A549 (cell line): ENCODE data around the gene NRXN3. TPM values are rescaled to one million over a fixed set of nuclear protein-coding genes. Genes with fewer than 3 reads are reported as not detected.

Experiments
- ATAC-seq, 2 experiments: fragments of 200-7000 bp in 1 of 2; fragments of >200 bp in 1 of 2; cut with Nextera tagmentation in 1 of 2; cut with Tn5 transposase in 1 of 2; 3 replicates each; pipeline versions ENCODE4 v1.8.0 to v1.9.1; 2018 to 2020; ENCODE audit warnings: mild to moderate bottlenecking in 1 of 2, moderate library complexity in 1 of 2
- CTCF ChIA-PET: fragments of 300-600 bp; sonication (Branson Sonifier 250); formaldehyde crosslinking; extraction: SDS; loops from one replicate; lab custom pipeline; 2021; ENCODE audit warnings: antibody characterized with exemption, inconsistent platforms; lab: Yijun Ruan, JAX
- POLR2A ChIA-PET: fragments of 350-600 bp; formaldehyde crosslinking; extraction: SDS; loops from one replicate; lab custom pipeline; 2021; ENCODE audit warnings: antibody characterized with exemption, inconsistent platforms; lab: Yijun Ruan, JAX
- DNase-seq, 2 experiments: peaks; one replicate each; pipeline versions ENCODE4 v3.0.0 to v3.0.0-alpha.2; 2011 to 2016; ENCODE audit warnings: low read depth in 1 of 2, low spot score in 1 of 2
- FAIRE-seq: peaks from 2 replicates; lab custom pipeline; 2011; peaks lifted over from hg19 to GRCh38; lab: Jason Lieb, UNC
- H3K27ac ChIP-seq, 2 experiments: fragments of >200 bp; sonication (Bioruptor Twin); formaldehyde crosslinking; 3 replicates each; pipeline ENCODE4 v1.5.1; 2016 to 2017
- H3K4me1 ChIP-seq: fragments of >200 bp; sonication (Bioruptor Twin); formaldehyde crosslinking; 3 replicates; pipeline ENCODE4 v1.6.1; 2016
- H3K4me2 ChIP-seq: fragments of >200 bp; sonication (Bioruptor Twin); formaldehyde crosslinking; 3 replicates; pipeline ENCODE4 v1.6.1; 2016
- H3K4me3 ChIP-seq: fragments of >200 bp; sonication (Bioruptor Twin); formaldehyde crosslinking; 3 replicates; pipeline ENCODE4 v1.5.1; 2016
- H3K9me3 ChIP-seq: fragments of >200 bp; sonication (Bioruptor Twin); formaldehyde crosslinking; 3 replicates; pipeline ENCODE4 v1.6.1; 2016
- CBX8 ChIP-seq: fragments of 200-600 bp; sonication (generic); IDR thresholded peaks from 2 replicates; pipeline ENCODE4 v1.6.1; 2016
- CEBPB ChIP-seq, 2 experiments: fragments of >200 bp in 1 of 2; sonication (Bioruptor Twin) in 1 of 2; formaldehyde crosslinking in 1 of 2; IDR thresholded peaks; 2 replicates each; pipeline ENCODE4 v1.6.1; 2012 to 2016
- CHD4 ChIP-seq: fragments of 200-600 bp; sonication (generic); IDR thresholded peaks from 2 replicates; pipeline ENCODE4 v1.6.1; 2016; ENCODE audit warnings: antibody characterized with exemption, mild to moderate bottlenecking, borderline replicate concordance
- EP300 ChIP-seq, 2 experiments: fragments of >200 bp; sonication (Bioruptor Twin); formaldehyde crosslinking; IDR thresholded peaks; 2 replicates in 1 of 2; 3 replicates in 1 of 2; pipeline ENCODE4 v1.6.1; 2016 to 2017
- FOSL2 ChIP-seq, 2 experiments: fragments of 450-650 bp in 1 of 2; fragments of >200 bp in 1 of 2; sonication (Bioruptor Twin) in 1 of 2; formaldehyde crosslinking; IDR thresholded peaks; 2 replicates each; pipeline versions ENCODE4 v1.5.0 to v1.6.1; 2016 to 2020; ENCODE audit warnings: mild to moderate bottlenecking in 1 of 2, moderate library complexity in 1 of 2
- GATA3 ChIP-seq: IDR thresholded peaks from 2 replicates; pipeline ENCODE4 v1.6.1; 2012; ENCODE audit warnings: borderline replicate concordance
- HOXB13 ChIP-seq: fragments of 250-450 bp; sonication (Bioruptor Pico); IDR thresholded peaks from 2 replicates; pipeline ENCODE4 v1.5.0; 2020; ENCODE audit warnings: low read depth, mild to moderate bottlenecking, moderate library complexity
- JUNB ChIP-seq: fragments of >200 bp; sonication (Bioruptor Twin); formaldehyde crosslinking; IDR thresholded peaks from 2 replicates; pipeline ENCODE4 v1.6.1; 2016
- MAFK ChIP-seq: fragments of 450-650 bp; IDR thresholded peaks from 2 replicates; pipeline ENCODE4 v1.6.1; 2014; ENCODE audit not compliant: partially characterized antibody
- POLR2A ChIP-seq: IDR thresholded peaks from 2 replicates; pipeline ENCODE4 v1.6.1; 2012; ENCODE audit warnings: mild to moderate bottlenecking, low read length
- POLR2AphosphoS2 ChIP-seq: conservative IDR thresholded peaks from 2 replicates; pipeline ENCODE4 v1.6.1; 2012; ENCODE audit warnings: low read length, improper control_type of control experiment, inconsistent platforms
- RAD21 ChIP-seq, 2 experiments: fragments of >200 bp in 1 of 2; sonication (Bioruptor Twin) in 1 of 2; formaldehyde crosslinking in 1 of 2; IDR thresholded peaks in 1 of 2; conservative IDR thresholded peaks in 1 of 2; 2 replicates in 1 of 2; 3 replicates in 1 of 2; pipeline ENCODE4 v1.6.1; 2012 to 2018; ENCODE audit warnings: inconsistent platforms in 1 of 2
- RARB ChIP-seq: fragments of 250-450 bp; sonication (Bioruptor Pico); IDR thresholded peaks from 2 replicates; pipeline ENCODE4 v1.8.0; 2021; ENCODE audit warnings: mild to moderate bottlenecking, moderate library complexity
- SMC3 ChIP-seq: fragments of >200 bp; sonication (Bioruptor Twin); formaldehyde crosslinking; IDR thresholded peaks from 3 replicates; pipeline ENCODE4 v1.6.1; 2018; ENCODE audit warnings: inconsistent platforms
- TFCP2L1 ChIP-seq: fragments of 250-450 bp; sonication (Bioruptor Pico); IDR thresholded peaks from 2 replicates; pipeline ENCODE4 v1.5.0; 2021; ENCODE audit warnings: mild to moderate bottlenecking
- WGBS: methylation state at CpG from one replicate; pipeline ENCODE4 v1.1.6; 2017; ENCODE audit errors: missing lambda C conversion rate; 5-methylcytosine and 5-hydroxymethylcytosine counted together
- polyA plus RNA-seq, 4 experiments: library from polyadenylated mRNA; depleted of rRNA in 3 of 4; stranded (reverse); fragments of >200 nt; fragmentation: RNase III in 1 of 4; extraction: RNeasy Plus Mini Kit Qiagen cat#74134 plus additional on column Dnase treatment in 1 of 4; gene quantifications; 2 replicates in 3 of 4; 3 replicates in 1 of 4; pipeline ENCODE4 v1.2.3, GENCODE V29; 2011 to 2017
- TF ChIP-seq, protein P1 (sequence below): fragments of >200 bp; sonication (Bioruptor Twin); formaldehyde crosslinking; IDR thresholded peaks from 3 replicates; pipeline ENCODE4 v1.6.1; 2016
- TF ChIP-seq, protein P2 (sequence below): IDR thresholded peaks from 2 replicates; pipeline ENCODE4 v1.6.1; 2012
- TF ChIP-seq, protein P3 (sequence below): fragments of >200 bp; sonication (Bioruptor Twin); formaldehyde crosslinking; IDR thresholded peaks from 3 replicates; pipeline ENCODE4 v1.5.1; 2016
- TF ChIP-seq, protein P4 (sequence below): fragments of 250-450 bp; sonication (Bioruptor Pico); IDR thresholded peaks from 2 replicates; pipeline ENCODE4 v1.5.0; 2020; ENCODE audit warnings: low read depth, mild to moderate bottlenecking, moderate library complexity
- TF ChIP-seq, protein P5 (sequence below): fragments of 150-350 bp; IDR thresholded peaks from 2 replicates; pipeline ENCODE4 v1.6.1; 2014; ENCODE audit warnings: low read depth, mild to moderate bottlenecking, low read length
- TF ChIP-seq, protein P6 (sequence below): IDR thresholded peaks from 2 replicates; pipeline ENCODE4 v1.6.1; 2012

Gene NRXN3
- polyA plus RNA-seq, 2 of the 4 experiments (the other 2 are of a cell fraction) = 0.62 to 2.3 TPM

DNA sequence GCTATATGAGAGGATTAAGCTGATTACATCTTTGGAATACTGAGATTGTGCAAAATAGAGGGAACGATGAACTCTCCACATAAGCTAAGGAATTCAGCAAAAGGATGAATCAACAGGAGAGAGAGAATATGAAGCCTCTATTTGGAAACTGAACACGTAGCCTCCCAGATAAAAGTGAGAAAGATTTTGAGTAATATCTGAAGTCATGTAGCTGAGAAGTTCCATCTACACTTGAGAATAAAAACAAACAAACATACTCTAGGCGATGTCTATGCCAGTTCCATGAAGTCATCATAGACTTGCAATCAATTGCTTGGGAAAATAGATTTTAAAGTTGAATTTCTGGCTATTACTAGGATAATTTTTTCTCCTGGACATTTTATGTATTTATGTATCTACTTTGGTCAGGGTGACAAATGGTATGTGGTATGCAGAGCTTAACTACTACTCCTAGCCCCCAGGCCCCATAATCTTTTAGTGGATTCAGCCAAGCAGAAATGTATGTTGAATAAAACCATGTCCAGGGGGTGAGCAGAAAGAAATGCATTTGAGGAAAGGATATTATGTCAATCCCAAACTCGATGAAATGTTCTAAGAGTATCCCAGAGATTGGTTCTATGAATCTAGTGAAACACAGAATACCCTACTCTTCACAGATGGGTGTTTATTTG, 1413.7 kb downstream of the NRXN3 start:
- ChIA-PET POLR2A (interaction anchor here (0.5 kb wide), 1 partner anchor 25 kb away, joined by 3 read pairs; no protein-coding TSS in a partner anchor), CTCF (interaction anchor here (0.5 kb wide), 1 partner anchor 411 kb away, joined by 4 read pairs; no protein-coding TSS in a partner anchor)
- H3K4me1 ChIP-seq = peaks cover 56% of the 10 kb centered on the region
- peak overlapping the region; percentile 56 for H3K4me2 ChIP-seq
- ATAC-seq (peak; percentile 40 to 49; a peak in 4 of 6 replicates), DNase-seq (peak in 1 of 2 experiments; percentile 21), FAIRE-seq (no peak)
- peak; percentile 52; the same call in 1 of the 2 replicates for TF ChIP-seq JUNB
- TF ChIP-seq, protein P1, sequence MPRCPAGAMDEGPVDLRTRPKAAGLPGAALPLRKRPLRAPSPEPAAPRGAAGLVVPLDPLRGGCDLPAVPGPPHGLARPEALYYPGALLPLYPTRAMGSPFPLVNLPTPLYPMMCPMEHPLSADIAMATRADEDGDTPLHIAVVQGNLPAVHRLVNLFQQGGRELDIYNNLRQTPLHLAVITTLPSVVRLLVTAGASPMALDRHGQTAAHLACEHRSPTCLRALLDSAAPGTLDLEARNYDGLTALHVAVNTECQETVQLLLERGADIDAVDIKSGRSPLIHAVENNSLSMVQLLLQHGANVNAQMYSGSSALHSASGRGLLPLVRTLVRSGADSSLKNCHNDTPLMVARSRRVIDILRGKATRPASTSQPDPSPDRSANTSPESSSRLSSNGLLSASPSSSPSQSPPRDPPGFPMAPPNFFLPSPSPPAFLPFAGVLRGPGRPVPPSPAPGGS = 0 out of 3 replicates have a peak, but pooled peaks have one; percentile 42
- TF ChIP-seq POLR2AphosphoS2 = no peak
- TF ChIP-seq FOSL2 (IDR thresholded peaks at IDR 0.05) = no peak
- peak; percentile 48; the same call in 1 of the 2 replicates for TF ChIP-seq FOSL2 (CRISPR knock-in tag; IDR thresholded peaks at IDR 0.05)
- no peak for TF ChIP-seq TFCP2L1 (CRISPR knock-in tag)
- peak in 1 of 2 experiments; percentile 23; a peak in 1 of 4 replicates for TF ChIP-seq CEBPB (IDR thresholded peaks at IDR 0.05)
- WGBS = 9% methylated on average over 4 of the region's 4 CpGs
- no peaks in the 10 kb centered on the region for H3K9me3 ChIP-seq
- peak overlapping the region; percentile 69 to 83 for H3K27ac ChIP-seq
- H3K4me3 ChIP-seq = no peak overlapping the region

DNA sequence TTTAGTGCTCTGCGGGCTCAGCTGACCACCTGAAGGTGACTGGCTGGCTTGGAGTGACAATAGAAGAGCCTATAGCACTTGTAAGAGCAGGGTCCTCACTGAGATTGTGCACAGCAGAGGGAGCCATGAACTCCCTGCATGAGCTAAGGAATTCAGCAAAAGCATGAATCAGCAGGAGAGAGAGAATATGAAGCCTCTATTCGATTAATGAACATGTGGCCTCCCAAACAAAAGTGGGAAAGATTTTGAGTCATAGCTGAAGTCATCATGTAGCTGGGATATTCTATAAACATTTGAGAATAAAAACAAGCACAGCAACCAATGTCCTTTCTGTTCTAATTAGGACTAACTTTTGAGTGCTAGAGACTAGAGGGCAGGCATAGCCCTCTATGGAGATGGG, 1414.5 kb downstream of the NRXN3 start:
- H3K9me3 ChIP-seq = peaks cover under 1% of the 10 kb centered on the region; the same call in 2 of the 3 replicates
- ATAC-seq (peak; percentile 60 to 77), DNase-seq (peak in 1 of 2 experiments; percentile 61)
- POLR2A ChIA-PET = no interaction called here
- peak overlapping the region; percentile 69 to 83 for H3K27ac ChIP-seq
- no peak overlapping the region for H3K4me3 ChIP-seq
- 19% methylated on average over 2 of the region's 2 CpGs for WGBS
- TF ChIP-seq RARB (CRISPR knock-in tag) (no peak), SMC3 (0 out of 3 replicates have a peak, but pooled peaks have one; percentile 17), POLR2A (no peak), MAFK (peak; percentile 19), FOSL2 (IDR thresholded peaks at IDR 0.05) (peak; percentile 46; the same call in 1 of the 2 replicates), FOSL2 (CRISPR knock-in tag; IDR thresholded peaks at IDR 0.05) (peak; percentile 67), RAD21 (conservative IDR thresholded peaks at IDR 0.05 in 1 of 2, IDR thresholded peaks at IDR 0.05 in 1 of 2) (peak; percentile 38 to 41; a peak in 4 of 5 replicates)
- TF ChIP-seq, protein P2, sequence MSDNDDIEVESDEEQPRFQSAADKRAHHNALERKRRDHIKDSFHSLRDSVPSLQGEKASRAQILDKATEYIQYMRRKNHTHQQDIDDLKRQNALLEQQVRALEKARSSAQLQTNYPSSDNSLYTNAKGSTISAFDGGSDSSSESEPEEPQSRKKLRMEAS = peak; percentile 66
- TF ChIP-seq, protein P3, sequence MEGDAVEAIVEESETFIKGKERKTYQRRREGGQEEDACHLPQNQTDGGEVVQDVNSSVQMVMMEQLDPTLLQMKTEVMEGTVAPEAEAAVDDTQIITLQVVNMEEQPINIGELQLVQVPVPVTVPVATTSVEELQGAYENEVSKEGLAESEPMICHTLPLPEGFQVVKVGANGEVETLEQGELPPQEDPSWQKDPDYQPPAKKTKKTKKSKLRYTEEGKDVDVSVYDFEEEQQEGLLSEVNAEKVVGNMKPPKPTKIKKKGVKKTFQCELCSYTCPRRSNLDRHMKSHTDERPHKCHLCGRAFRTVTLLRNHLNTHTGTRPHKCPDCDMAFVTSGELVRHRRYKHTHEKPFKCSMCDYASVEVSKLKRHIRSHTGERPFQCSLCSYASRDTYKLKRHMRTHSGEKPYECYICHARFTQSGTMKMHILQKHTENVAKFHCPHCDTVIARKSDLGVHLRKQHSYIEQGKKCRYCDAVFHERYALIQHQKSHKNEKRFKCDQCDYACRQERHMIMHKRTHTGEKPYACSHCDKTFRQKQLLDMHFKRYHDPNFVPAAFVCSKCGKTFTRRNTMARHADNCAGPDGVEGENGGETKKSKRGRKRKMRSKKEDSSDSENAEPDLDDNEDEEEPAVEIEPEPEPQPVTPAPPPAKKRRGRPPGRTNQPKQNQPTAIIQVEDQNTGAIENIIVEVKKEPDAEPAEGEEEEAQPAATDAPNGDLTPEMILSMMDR = peak; percentile 25; the same call in 2 of the 3 replicates
- TF ChIP-seq, all 56 proteins: peak for 6
- no peak for FAIRE-seq
- Histone ChIP-seq H3K4me1 (peaks cover 56% of the 10 kb centered on the region), H3K4me2 (peak overlapping the region; percentile 56)
- CTCF ChIA-PET = no interaction called here

DNA sequence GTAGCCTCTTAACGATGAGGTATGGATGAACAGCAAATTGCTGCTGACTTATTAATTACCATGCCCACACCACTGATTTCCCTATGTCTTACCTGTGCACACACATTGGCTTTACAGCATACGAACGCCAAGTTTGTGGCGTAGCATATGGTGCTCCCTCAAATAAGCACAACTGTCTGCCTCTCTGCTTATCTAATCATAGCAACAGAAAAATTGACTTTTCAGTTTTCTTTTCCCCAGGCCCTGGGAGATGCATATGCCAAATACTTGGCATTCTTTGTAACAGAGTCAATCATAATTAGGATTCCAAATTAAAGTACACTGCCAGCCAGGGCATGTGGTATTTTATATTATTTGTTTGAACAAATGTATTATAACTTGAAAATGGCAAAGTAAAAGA, 1415.7 kb downstream of the NRXN3 start:
- CTCF ChIA-PET = no interaction called here
- FAIRE-seq = no peak
- peak overlapping the region; percentile 69 to 83 for H3K27ac ChIP-seq
- 48% methylated on average over 4 of the region's 4 CpGs for WGBS
- H3K4me1 ChIP-seq = peaks cover 56% of the 10 kb centered on the region
- peak in 1 of 2 experiments; percentile 53; a peak in 4 of 6 replicates for ATAC-seq
- DNase-seq = peak in 1 of 2 experiments; percentile 24
- no peak overlapping the region for H3K4me3 ChIP-seq
- POLR2A ChIA-PET = no interaction called here
- H3K9me3 ChIP-seq = peaks cover 7% of the 10 kb centered on the region; the same call in 2 of the 3 replicates
- H3K4me2 ChIP-seq = peak overlapping the region; percentile 55
- TF ChIP-seq, protein P4, sequence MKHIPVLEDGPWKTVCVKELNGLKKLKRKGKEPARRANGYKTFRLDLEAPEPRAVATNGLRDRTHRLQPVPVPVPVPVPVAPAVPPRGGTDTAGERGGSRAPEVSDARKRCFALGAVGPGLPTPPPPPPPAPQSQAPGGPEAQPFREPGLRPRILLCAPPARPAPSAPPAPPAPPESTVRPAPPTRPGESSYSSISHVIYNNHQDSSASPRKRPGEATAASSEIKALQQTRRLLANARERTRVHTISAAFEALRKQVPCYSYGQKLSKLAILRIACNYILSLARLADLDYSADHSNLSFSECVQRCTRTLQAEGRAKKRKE (CRISPR knock-in tag) = no peak
- TF ChIP-seq CBX8 (no peak), CHD4 (no peak), HOXB13 (peak; percentile 74; the same call in 1 of the 2 replicates), EP300 (IDR thresholded peaks at IDR 0.05) (peak in 1 of 2 experiments; percentile 45; a peak in 1 of 5 replicates), MAFK (no peak), GATA3 (peak; percentile 74; the same call in 1 of the 2 replicates), FOSL2 (IDR thresholded peaks at IDR 0.05) (no peak), FOSL2 (CRISPR knock-in tag; IDR thresholded peaks at IDR 0.05) (peak; percentile 59)
- TF ChIP-seq, protein P3 = no peak
- TF ChIP-seq, protein P5, sequence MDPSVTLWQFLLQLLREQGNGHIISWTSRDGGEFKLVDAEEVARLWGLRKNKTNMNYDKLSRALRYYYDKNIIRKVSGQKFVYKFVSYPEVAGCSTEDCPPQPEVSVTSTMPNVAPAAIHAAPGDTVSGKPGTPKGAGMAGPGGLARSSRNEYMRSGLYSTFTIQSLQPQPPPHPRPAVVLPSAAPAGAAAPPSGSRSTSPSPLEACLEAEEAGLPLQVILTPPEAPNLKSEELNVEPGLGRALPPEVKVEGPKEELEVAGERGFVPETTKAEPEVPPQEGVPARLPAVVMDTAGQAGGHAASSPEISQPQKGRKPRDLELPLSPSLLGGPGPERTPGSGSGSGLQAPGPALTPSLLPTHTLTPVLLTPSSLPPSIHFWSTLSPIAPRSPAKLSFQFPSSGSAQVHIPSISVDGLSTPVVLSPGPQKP = no peak
- TF ChIP-seq, protein P6, sequence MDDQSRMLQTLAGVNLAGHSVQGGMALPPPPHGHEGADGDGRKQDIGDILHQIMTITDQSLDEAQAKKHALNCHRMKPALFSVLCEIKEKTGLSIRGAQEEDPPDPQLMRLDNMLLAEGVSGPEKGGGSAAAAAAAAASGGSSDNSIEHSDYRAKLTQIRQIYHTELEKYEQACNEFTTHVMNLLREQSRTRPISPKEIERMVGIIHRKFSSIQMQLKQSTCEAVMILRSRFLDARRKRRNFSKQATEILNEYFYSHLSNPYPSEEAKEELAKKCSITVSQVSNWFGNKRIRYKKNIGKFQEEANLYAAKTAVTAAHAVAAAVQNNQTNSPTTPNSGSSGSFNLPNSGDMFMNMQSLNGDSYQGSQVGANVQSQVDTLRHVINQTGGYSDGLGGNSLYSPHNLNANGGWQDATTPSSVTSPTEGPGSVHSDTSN = no peak
- TF ChIP-seq, protein P2 = 0 out of 2 replicates have a peak, but pooled peaks have one; percentile 38
